IPS DF 19.7 (cell line): Measurements from ENCODE around the gene COL16A1.

Experiments used
- DNase-seq: peaks from one replicate; pipeline ENCODE4 v3.0.0-alpha.2; 2013; ENCODE audit warnings: low read depth, low spot score

Gene COL16A1

DNA sequence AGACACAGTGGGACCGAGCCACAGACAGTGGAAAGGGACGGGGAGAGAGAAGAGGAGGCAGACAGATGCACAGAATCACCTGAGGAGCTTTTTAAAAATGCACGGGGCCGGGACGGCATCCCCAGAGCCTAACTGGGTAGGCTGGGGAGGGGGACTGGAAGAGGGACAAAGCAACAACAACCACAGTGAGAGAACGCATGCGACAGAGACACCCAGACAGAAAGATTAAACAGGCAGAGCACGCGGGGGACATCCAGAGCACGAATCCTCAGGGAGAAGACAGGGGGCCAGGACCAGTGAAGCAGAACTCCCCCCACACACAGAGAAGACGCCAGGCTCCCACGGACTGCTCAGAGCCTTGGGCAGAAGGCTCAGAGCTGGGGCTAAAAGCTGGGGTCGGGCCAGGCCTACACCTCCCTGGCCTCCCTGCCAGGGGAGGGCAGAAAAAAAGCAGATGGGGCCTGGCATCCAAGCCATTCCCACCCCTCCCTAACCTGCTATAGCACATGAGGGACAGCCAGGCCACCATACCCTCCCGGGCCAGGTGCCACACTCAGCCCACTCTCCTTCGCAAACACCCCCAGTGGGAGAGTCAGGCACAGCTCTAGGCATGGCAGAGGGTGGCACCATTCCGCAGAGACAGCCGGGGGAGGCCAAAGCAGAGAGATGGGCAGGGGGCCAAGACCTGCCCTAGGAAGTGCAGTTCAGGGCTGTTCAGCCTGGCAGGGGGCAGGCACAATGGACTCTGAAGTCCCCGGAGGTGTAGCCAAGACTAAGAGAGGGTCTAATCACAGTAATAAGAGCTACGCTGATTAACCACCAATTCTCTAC, 29.8 kb upstream of the COL16A1 start:
- no peak for DNase-seq

DNA sequence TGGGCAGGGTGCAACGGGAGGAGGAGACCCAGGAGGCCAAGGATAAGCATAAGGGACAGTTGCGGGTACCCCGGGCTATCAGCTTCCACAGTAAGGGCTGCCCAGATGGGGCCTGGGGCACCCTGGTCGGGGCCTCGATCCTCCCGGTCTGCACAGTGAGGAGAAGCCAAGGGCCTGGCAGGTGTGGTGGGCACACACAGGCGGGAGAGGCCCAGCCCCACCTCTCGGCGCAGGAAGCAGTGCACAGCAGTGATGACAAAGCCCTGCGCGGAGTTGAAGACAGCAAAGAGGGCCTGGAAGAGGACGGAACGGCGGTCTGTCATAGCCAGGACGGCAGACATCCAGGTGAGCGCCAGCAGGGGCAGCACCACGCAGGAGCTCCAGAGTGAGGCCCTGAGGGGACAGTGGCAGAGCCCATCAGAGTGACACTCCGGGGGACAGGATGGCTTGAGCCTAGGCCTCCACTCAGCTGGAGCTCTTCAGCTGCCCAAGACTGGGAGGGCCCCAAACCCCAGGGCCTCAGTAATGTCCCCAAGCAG, 29.0 kb upstream of the COL16A1 start:
- no peak for DNase-seq

DNA sequence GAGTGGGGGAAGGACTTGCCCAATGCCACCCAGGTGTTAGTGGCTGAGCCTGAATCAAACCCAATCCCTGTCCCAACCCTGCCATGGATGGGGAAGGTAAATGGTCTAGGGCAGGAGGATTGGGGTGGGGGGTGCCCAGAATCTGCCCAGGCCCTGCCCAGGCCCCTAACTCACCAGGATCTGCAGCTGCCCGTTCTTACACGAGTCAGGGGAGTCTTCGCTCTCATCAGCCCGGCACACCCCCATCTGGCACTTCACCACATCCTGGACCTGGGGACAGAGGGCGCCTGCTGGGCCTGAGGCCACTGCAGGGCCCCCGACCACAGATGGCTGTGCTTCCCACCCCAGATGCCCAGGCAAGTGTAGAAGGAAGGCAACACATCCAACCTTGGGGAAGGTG, 28.5 kb upstream of the COL16A1 start:
- DNase-seq, result no peak

DNA sequence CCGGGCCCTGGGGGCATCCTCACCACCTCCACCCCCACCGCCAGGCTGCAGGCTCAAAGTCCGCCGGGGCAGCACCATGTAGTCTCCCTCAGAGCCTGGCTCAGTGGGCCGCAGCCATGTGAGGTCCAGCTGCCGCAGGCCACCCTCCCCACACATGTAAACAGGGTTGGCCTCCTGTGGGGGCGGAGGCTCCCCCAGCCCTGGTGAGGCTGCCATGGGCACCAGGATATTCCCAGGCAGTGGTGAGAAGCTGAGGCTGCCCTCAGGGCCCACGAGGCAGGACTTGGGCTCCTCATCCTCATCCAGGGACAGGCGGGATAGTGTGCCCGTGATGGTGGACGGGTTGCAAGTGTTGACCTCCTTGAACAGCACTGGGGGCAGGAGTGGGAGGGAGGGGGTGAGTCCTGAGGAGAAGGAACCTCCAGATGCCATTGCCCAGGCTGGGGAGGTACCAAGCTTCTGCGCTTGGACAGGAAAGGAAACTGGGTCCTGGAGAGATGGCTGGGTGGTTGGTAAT, 27.3 kb upstream of the COL16A1 start:
- no peak for DNase-seq

DNA sequence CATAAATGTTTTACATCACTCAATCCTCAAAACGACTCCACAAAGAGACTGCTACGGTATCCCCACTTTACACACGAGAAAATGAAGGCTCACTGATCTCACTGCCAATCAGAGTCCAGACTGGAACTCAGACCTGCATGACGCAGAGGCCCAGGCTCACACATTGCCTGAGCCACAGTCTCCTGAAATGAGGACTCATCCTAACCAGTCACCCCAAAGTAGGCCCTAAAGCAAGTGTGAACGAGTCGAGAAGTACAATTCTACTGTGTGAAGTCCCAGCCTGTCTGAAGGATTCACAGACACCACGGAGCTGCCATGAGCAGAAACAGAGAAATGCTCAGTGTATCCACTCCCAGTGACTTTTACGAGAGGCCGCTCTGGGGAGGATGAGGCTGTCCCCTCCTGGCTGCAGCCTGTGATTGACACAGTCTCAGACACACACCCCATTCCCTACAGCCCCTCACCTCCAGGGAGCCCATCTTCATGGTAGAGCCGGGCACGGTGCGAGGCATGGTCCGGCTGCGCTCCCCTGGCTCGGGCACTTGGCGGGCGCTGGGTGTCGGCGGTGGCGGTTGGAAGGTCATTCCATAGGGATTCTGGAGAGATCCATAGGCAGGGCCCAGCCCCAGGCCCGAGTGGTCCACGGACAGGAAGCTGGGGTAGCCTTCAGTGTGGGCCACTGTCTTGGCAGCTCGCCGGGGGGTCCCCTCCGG, 26.7 kb upstream of the COL16A1 start:
- DNase-seq, result no peak

DNA sequence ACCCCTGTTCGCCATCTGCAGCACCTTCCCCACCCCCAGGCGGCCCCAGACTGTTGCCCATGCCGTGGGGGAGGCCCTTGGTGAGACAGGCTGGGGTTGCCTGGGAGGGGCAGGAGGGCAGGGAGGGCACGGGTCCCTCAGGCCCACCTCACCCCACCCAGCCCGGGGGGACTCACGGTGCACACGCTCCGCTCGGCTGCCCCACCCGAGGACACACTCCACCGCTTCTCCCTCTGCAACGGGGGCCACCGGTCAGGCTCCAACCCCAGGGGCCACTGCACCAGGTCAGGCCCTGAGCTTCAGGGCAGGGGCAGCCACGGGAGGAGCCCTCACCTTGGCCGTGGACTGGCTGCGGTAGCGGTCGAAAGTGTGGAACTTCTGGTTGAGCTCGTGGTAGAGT, 24.0 kb upstream of the COL16A1 start:
- no peak for DNase-seq

DNA sequence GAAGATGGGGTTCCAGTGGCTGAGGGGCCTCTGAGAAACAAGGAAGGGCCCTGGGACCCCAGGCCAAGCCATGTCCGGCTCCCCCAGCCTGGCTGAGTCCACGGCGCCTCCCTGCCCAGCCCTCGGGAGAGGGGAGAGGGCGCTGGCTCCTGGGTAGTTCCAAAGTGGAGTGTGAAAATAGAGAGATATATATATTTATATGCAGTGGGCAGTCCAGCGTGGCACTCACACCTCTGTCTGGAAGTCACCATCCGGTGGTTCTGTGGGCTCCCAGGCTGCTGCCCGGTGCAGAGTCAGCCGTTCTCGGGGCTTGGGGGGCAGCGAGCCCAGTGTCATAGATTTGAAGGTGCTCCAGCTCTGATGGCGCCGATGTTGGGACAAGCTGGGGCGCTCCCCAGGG, 23.4 kb upstream of the COL16A1 start:
- no peak for DNase-seq

DNA sequence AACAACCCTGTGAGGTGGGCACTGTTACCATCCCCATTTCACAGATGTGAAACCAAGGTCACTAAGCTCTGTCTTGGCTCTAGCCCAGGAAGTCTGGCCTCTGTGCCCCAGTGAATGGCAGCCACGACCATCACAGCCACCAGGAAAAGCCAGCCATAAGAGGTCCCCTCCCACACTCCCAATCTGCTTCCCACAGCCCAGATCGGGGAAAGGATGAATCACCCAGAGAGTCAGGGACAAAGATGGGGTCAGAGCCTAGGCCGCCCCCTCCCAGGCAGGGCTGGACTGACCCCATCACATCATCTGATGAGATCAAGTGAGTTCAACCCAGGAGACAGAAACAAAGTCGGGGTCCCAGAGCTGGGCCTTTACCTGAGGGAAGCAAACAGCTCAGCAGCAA, 22.9 kb upstream of the COL16A1 start:
- DNase-seq, result no peak

DNA sequence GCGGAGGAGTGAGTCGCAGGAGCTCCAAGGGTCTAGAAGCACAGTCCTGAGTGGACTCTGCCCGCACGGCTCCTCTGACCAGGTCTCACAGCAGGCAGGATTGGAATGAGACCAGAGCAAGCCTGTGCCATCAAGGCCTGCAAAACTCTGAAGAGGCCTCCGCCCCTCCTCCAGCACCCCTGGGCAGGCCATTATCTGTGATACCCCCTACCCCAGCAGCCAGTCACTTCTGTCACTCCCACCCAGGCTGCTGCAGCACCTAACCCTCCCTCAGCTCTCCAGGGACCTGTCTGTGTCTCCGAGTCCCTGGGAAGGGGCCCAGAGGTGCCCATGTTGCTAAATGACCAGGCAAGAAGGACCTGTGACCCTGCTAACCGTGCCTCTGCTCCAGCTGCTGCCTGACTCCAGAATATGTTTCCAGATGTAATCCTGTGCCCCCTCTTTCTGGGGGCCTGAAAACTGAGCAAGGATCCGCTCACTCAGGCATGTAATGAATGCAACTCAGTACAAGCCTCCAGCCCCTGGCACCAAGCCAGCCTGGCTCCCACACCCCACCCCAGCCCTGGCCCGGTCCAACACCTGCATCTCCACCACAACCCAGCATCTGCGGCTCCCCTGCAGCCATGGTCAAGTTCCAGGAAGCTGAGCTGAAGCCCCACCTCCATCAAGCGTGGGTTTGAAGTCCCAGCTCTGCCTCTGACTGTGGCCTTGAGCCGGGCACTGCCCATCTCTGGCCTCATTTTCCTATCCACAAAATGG, 22.1 kb upstream of the COL16A1 start:
- DNase-seq, result no peak

DNA sequence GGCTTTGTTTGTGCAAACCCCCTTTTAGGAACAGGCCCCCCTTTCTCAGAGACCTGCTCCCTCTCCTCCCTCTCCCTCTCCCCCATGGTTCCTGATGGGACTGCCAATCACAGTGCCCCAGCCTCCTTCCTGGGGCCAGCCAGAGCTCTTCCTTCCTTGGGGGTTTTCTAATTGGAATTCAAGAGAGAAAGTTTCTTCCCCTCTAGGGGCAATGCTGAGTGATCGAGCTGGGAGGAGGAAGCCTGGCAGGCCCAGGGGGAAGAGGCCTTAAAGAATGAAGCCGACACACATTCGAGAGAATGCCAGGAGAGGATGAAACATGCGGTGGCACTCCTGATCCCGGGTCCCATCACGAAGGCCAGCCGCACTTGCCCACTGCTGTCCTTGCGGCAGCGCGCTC, 21.3 kb upstream of the COL16A1 start:
- DNase-seq, result no peak

DNA sequence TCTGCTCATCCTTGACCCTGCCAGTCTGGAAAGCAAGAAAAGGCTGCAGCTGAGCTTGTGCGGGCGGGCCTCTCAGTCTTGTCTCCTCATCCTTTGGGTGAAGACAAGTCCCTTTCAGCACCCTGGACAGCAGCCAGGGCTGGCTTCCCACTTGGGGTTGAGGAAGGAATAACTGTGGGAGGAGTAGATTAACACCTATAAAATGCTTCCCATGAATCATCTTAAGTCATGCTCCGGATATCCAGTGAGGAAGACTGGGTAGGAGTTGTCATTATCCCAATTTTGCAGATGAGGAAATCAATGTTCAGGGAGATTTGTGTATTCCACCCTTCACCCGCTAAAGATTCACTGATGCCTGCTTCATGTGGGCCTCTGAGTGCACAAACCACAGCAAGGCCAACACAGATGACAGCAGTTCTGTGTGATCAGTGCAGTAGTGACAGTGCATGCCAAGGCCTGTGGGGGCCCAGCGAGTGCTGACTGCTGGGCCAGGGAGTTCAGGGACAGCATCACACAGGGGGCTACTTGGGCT, 20.1 kb upstream of the COL16A1 start:
- no peak for DNase-seq

DNA sequence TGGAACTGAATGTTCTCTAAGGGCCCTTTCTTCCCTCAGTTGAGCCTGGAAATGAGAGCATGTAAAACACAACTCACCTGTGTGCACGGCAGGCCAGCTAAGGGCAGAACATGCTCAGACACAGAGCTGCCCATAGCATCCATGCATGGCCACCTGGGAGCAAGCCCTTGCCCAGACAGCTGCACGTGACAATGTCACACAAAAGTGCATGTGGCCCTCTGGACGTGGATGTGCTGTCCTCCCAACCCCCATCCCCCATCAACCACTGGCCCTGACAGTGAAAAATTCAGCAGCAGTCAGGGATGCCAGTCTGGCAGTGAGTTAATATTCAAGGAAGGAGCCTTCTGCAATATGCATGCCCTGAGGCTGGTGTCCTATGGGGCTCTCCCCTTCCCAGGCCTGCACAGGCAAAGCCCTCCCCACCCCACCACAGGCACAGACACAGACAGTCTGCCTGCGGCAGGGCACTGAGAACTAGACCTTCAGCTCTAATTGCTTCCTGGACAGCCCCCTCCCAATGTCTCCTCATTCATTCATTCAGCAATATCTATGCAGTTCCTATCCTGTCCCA, 14.6 kb upstream of the COL16A1 start:
- no peak for DNase-seq

DNA sequence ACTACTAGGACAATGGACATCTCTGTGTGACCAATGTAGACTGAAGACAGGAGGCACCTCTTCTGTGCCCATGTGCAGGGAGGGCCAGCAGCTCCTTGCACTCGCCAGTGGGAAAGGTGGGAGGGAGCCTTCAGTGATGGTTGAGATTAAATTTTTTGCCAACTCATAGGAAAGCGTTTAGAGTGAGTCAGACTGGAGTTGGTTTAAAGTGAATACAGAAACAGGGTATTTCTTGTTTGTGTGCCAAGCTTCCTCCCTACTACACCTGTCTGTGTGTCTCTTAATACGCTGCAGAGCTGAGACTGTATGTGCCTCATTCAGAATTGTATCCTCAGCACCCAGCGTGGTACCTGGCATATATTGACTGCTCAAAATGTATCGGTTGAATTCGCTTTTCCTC, 13.5 kb upstream of the COL16A1 start:
- no peak for DNase-seq

DNA sequence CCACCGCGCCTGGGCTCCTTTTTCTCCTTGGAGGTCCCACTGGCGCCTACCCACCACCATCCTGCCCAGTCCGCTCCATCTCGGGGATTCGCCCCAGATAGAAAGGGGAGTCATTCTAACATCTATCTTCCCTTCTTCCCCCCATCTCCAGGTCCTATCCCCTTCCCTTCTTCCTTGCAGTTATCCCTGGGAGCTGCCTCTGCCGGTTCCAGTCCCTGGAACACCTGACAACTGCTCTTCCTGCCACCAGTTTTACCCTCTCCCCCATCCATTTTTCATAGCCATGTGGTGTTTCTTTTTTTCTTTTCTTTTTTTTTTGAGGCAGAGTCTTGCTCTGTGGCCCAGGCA, 12.0 kb upstream of the COL16A1 start:
- DNase-seq, result no peak

DNA sequence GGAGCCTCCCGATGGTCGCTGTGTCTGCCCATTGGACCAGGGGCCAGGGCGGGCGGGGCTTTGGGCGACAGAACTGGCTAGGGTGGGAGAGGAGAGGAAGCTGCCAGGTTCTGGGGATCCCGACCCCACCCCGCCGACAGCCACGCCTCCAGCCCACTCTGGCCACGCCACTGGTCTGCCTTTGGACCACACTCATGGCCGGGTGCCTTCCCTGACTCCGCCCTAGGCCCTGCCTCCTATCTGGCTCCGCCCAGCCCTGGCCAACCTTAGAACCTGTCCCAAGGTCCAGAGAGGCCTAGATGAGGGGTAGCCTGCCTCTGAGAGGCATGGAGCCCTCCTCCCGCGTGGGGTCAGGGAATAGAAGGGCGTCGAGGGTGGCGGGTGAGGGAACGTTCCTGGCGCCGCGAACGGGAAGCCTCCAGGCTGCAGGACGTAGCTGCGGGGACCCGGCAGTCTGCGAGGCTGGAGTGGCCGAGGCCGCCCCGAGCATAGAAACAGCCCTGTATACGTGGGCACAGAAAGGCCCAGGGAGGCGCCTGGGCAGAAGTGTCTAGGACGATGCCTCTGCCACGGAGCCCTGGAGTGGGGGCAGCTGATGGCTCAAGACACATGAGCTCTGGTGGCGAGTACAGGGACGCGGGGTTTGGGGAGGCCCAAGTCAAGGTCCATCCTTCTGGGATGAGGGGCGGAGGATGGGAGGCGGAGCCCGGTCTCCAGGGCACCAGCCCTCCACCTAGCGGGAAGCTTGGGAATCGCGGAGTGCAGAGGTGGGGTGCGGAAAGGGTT, 11.5 kb upstream of the COL16A1 start:
- peak; percentile 86 for DNase-seq

DNA sequence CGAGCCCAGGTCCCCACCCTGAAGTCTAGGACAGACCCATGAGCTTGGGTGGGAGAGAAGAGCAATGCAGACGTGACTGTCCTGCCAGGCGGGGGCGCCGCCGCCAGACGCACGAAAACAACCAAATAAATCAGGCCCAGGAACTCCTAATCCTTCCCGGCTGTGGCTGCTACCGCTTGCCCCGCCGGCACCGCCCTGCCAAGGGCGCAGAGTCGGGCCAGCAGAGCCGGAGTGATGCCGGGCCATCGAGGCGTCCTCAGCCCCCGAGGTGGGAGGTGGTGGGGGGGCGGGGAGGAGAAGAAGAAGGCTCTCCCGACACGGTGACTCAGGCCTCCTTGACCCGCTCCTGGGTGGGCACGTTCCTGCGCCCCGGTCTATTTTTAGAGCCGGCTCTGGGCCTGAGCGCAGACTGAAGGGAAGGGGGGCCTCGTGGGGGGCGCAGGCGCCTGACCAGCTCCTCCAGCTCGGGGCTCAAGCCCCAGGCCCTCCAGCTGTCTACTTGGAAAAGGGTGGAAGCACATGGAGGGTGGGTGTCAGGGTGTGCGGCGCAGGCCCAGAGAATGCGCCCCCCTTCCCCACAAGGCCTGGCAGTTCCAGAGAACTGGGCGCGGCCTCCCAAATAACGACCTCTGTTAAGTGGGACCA, 10.7 kb upstream of the COL16A1 start:
- no peak for DNase-seq

DNA sequence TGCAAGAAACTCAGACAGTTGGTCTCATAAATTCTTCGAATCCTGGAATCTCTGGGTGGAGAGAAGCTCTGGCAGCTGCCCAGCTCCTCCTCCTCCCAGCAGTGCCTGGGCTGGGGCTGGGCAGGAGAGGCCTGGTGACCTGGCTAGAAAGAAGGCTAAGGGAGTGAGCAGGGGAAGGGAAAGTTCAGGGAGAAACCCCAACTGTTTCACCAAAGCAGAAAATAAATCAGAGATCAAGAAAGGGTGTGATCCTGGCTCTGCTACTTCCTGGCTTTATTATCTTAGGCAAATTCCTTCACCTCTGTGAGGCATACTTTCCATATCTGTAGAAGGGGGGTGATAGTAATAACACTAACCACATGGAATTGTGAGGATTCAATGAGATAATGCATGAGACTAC, 8.8 kb upstream of the COL16A1 start:
- DNase-seq, result no peak

DNA sequence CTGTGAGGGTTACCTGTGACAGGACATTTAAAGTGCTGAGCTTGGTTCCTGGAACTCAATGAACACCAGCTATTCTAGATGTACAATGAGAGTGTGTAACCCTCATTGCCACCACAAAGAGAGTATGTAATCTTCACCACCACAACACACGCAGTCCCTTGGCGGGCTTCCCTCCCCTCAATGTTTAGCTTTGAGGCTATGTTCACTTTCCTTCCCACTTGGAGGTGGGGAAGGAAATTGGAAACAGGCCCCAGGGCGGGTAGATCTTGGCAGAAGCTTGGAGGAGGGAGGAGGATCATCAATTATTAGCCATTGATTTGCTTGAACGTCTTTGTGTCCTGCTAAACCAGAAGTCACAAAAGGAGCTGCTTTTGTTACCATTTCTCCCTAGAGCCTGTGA, 8.3 kb upstream of the COL16A1 start:
- DNase-seq, result no peak

DNA sequence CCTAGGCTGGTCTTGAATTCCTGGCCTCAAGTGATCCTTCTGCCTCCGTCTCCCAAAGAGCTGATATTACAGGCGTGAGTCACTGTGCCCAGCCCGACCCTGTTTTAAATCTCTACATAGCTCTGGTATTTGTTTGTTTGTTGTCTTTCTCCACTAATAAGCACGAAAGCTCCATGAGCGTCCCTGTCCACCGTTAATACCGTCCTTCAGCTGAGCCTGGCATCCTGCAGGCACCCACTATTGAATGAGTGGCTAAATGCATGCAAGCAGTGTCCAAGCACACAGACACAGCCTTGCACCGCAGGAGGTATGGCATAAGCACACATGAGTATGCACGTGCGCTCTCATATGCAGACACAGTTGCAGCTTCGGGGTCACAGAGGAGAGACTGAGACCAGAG, 4.5 kb upstream of the COL16A1 start:
- DNase-seq, result no peak

DNA sequence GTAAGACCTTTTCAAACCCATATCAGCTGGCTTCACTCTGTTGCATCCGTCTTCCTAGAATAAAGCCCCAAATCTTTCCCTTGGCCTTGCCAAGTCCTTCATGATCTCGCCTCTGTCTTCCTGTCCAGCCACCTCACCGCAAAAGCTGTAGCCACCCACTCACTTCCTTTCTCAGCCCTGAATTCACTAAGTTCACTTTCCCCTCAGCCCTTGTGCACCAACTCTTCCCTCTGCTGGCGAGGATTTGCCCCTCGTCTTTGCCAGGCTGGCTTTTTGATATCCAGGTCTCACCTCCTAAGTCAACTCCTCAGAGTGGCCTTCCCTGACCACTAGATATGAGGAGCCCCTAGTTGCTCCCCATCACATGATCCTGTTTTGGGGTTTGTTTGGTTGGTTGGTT, 3.9 kb upstream of the COL16A1 start:
- no peak for DNase-seq
